ENCODE data around the gene TECPR2. TPM values are rescaled to one million over a fixed set of nuclear protein-coding genes. Genes with fewer than 3 reads are reported as not detected.

TECPR2 gene, protein sequence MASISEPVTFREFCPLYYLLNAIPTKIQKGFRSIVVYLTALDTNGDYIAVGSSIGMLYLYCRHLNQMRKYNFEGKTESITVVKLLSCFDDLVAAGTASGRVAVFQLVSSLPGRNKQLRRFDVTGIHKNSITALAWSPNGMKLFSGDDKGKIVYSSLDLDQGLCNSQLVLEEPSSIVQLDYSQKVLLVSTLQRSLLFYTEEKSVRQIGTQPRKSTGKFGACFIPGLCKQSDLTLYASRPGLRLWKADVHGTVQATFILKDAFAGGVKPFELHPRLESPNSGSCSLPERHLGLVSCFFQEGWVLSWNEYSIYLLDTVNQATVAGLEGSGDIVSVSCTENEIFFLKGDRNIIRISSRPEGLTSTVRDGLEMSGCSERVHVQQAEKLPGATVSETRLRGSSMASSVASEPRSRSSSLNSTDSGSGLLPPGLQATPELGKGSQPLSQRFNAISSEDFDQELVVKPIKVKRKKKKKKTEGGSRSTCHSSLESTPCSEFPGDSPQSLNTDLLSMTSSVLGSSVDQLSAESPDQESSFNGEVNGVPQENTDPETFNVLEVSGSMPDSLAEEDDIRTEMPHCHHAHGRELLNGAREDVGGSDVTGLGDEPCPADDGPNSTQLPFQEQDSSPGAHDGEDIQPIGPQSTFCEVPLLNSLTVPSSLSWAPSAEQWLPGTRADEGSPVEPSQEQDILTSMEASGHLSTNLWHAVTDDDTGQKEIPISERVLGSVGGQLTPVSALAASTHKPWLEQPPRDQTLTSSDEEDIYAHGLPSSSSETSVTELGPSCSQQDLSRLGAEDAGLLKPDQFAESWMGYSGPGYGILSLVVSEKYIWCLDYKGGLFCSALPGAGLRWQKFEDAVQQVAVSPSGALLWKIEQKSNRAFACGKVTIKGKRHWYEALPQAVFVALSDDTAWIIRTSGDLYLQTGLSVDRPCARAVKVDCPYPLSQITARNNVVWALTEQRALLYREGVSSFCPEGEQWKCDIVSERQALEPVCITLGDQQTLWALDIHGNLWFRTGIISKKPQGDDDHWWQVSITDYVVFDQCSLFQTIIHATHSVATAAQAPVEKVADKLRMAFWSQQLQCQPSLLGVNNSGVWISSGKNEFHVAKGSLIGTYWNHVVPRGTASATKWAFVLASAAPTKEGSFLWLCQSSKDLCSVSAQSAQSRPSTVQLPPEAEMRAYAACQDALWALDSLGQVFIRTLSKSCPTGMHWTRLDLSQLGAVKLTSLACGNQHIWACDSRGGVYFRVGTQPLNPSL (N-terminal part only)
- 10 to 100 TPM in 1 of 2 donors, 1 to 10 TPM in 1; 6.3 to 12.6 TPM for total RNA-seq
- 1 to 10 TPM; 2.0 to 4.1 TPM for polyA plus RNA-seq

- H3K27me3 ChIP-seq (ENCODE audit: control insufficient read depth in 4 of 4, insufficient read depth in 4 of 4, low read length in 3 of 4): no peaks in the 10 kb centered on the region
- peaks cover 4 to 9% (median 7%) of the 10 kb centered on the region in 4 donors for H3K36me3 ChIP-seq (ENCODE audit: control insufficient read depth in 4 of 4, insufficient read depth in 3 of 4, low read depth in 1 of 4, low read length in 3 of 4)
- TF ChIP-seq, protein P1, sequence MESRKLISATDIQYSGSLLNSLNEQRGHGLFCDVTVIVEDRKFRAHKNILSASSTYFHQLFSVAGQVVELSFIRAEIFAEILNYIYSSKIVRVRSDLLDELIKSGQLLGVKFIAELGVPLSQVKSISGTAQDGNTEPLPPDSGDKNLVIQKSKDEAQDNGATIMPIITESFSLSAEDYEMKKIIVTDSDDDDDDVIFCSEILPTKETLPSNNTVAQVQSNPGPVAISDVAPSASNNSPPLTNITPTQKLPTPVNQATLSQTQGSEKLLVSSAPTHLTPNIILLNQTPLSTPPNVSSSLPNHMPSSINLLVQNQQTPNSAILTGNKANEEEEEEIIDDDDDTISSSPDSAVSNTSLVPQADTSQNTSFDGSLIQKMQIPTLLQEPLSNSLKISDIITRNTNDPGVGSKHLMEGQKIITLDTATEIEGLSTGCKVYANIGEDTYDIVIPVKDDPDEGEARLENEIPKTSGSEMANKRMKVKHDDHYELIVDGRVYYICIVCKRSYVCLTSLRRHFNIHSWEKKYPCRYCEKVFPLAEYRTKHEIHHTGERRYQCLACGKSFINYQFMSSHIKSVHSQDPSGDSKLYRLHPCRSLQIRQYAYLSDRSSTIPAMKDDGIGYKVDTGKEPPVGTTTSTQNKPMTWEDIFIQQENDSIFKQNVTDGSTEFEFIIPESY (IDR thresholded peaks at IDR 0.05): no peak
- TF ChIP-seq FOXA2 (IDR thresholded peaks at IDR 0.05) (no peak), JUND (IDR thresholded peaks at IDR 0.05) (no peak), SP1 (IDR thresholded peaks at IDR 0.05) (peak; percentile 16), HNF4G (IDR thresholded peaks at IDR 0.05) (no peak), EGR1 (IDR thresholded peaks at IDR 0.05; ENCODE audit: low read depth in 2 of 2) (no peak), FOXA1 (IDR thresholded peaks at IDR 0.05) (no peak), YY1 (IDR thresholded peaks at IDR 0.05) (peak; percentile 78), GABPA (IDR thresholded peaks at IDR 0.05 in 1 of 2, conservative IDR thresholded peaks at IDR 0.05 in 1 of 2) (peak; percentile 77 to 93)
- TF ChIP-seq, protein P2, sequence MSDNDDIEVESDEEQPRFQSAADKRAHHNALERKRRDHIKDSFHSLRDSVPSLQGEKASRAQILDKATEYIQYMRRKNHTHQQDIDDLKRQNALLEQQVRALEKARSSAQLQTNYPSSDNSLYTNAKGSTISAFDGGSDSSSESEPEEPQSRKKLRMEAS (IDR thresholded peaks at IDR 0.05): no peak
- WGBS: under 1% methylated on average over 58 of the region's 58 CpGs
- H3K4me1 ChIP-seq (ENCODE audit: control insufficient read depth in 4 of 4, insufficient read depth in 4 of 4, low read length in 3 of 4): peaks cover 6 to 19% (median 16%) of the 10 kb centered on the region in 4 donors
- no peaks in the 10 kb centered on the region for H3K9me3 ChIP-seq (ENCODE audit: control insufficient read depth in 4 of 4, low read length in 3 of 4)
- peak within 1 kb of the TSS; percentile 88 to 89 for H3K27ac ChIP-seq (ENCODE audit: low read depth in 1 of 2, low read length in 2 of 2)
- DNase-seq (ENCODE audit: low spot score): peak; percentile 99
- peak within 1 kb of the TSS; percentile 78 to 99 (median 97) for H3K4me3 ChIP-seq (ENCODE audit: low read depth in 1 of 3, low read length in 3 of 3)
- peak within 1 kb of the TSS; percentile 83 to 98 for H3K9ac ChIP-seq (ENCODE audit: low read depth in 1 of 2, low read length in 2 of 2)
Measured at GRCh38 chr14:102362545-102363181, at the start of gene TECPR2, which contains the start of gene CINP. TSS of gene TECPR2 (plus strand) at chr14:102362941. CDS start at chr14:102376722, 13,781 bp downstream. TSS of gene CINP (minus strand) at chr14:102362890. CDS start at chr14:102362851, 39 bp downstream.

DNA sequence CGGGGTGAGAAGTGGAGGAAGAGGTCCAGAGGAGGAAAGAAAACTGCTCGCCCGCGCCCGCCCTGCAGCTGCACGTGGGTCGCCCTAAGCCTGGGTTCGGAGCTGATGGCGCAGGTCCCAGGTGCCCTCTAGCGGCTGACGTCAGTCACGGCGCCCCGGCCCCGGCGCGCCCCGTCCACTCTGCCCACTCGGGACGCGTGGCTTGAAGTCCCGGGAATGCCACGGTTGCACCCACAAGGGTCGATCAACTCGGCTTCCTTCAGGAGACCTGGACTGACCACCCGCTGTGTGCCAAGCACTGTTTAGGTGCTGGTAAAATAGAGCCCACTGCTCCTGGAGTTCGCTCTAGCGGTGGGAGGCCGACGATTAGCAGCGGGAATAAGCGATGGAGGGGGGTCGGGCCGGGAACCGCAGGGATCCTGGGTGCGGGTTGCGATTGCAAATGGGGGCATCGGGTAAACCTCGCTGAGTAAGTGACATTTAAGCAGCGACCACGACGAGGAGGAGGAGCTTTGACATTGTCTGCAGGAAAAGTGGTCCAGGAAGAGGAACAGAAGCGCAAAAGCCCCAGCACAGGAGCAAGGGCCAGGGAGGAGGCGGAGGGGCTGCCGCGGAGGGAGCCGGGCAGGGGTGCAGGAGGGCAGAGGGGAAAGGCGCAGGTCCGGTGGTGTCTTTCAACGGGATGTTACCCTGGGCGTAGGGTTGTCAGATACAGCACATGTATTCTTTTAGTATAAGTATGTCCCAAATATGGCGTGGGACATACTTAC, 48.3 kb upstream of the TECPR2 start:
- H3K27ac ChIP-seq (ENCODE audit: low read depth in 1 of 2, low read length in 2 of 2): no peak overlapping the region
- 8% methylated on average over 52 of the region's 52 CpGs for WGBS
- peaks cover 5 to 38% (median 25%) of the 10 kb centered on the region in 4 donors for H3K4me1 ChIP-seq (ENCODE audit: control insufficient read depth in 4 of 4, insufficient read depth in 4 of 4, low read length in 3 of 4)
- H3K4me3 ChIP-seq (ENCODE audit: low read depth in 1 of 3, low read length in 3 of 3): peak overlapping the region; percentile 53 to 61 (median 58)
- peak; percentile 89 for DNase-seq (ENCODE audit: low spot score)
- TF ChIP-seq, protein P3, sequence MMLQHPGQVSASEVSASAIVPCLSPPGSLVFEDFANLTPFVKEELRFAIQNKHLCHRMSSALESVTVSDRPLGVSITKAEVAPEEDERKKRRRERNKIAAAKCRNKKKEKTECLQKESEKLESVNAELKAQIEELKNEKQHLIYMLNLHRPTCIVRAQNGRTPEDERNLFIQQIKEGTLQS (IDR thresholded peaks at IDR 0.05): no peak
- TF ChIP-seq NR2F2 (IDR thresholded peaks at IDR 0.05) (no peak), CTCF (IDR thresholded peaks at IDR 0.05; ENCODE audit: low read depth, low read length, missing input control) (peak; percentile 88), RAD21 (IDR thresholded peaks at IDR 0.05) (peak; percentile 90 to 94), RXRA (IDR thresholded peaks at IDR 0.05) (no peak), YY1 (IDR thresholded peaks at IDR 0.05) (peak; percentile 44)
- TF ChIP-seq, protein P2 (IDR thresholded peaks at IDR 0.05): peak; percentile 59
- H3K9ac ChIP-seq (ENCODE audit: low read depth in 1 of 2, low read length in 2 of 2): peak overlapping the region; percentile 56 to 85
- no peaks in the 10 kb centered on the region for H3K27me3 ChIP-seq (ENCODE audit: control insufficient read depth in 4 of 4, insufficient read depth in 4 of 4, low read length in 3 of 4)
- H3K9me3 ChIP-seq (ENCODE audit: control insufficient read depth in 4 of 4, low read length in 3 of 4): no peaks in the 10 kb centered on the region
- no peaks in the 10 kb centered on the region for H3K36me3 ChIP-seq (ENCODE audit: control insufficient read depth in 4 of 4, insufficient read depth in 3 of 4, low read depth in 1 of 4, low read length in 3 of 4)
